SK-N-SH (cell line): ENCODE measurements around the gene GORASP1. TPM values are rescaled to one million over a fixed set of nuclear protein-coding genes. Genes with fewer than 3 reads are reported as not detected.

Experiments
- CTCF ChIA-PET: fragments of 300-600, 350-600 bp; formaldehyde crosslinking; extraction: SDS; loops from one replicate; lab custom pipeline; 2021; lab: Yijun Ruan, JAX
- POLR2A ChIA-PET: fragments of 350-600 bp; sonication (Branson Sonifier 250); formaldehyde crosslinking; extraction: SDS; loops from one replicate; lab custom pipeline; 2020; ENCODE audit warnings: antibody characterized with exemption, inconsistent platforms; lab: Yijun Ruan, JAX
- DNase-seq: peaks from one replicate; pipeline ENCODE4 v3.0.0; 2012
- H2AFZ ChIP-seq: fragments of 200-600 bp; sonication (generic); 2 replicates; pipeline ENCODE4 v1.8.1; 2016; ENCODE audit warnings: antibody characterized with exemption, mild to moderate bottlenecking, low read depth
- H3F3A ChIP-seq: fragments of 200-600 bp; sonication (generic); replicated peaks from 2 replicates; pipeline ENCODE3; 2016; ENCODE audit warnings: antibody characterized with exemption, mild to moderate bottlenecking; ENCODE audit not compliant: insufficient read depth
- H3K27ac ChIP-seq, 2 experiments: fragments of 200-500 bp in 1 of 2; fragments of 200-600 bp in 1 of 2; sonication (Bioruptor generic) in 1 of 2; sonication (generic), shearing (Covaris generic) in 1 of 2; 2 replicates each; pipeline versions ENCODE4 v1.5.1 to v1.6.1; 2014 to 2016; ENCODE audit warnings: low read depth in 2 of 2, inconsistent platforms in 1 of 2, low read length in 1 of 2, mild to moderate bottlenecking in 1 of 2, mixed read lengths in 1 of 2
- H3K27me3 ChIP-seq: fragments of 200-600 bp; sonication (generic), shearing (Covaris generic); 2 replicates; pipeline ENCODE4 v1.6.1; 2016; ENCODE audit warnings: mixed run types; ENCODE audit not compliant: insufficient read depth
- H3K36me3 ChIP-seq, 2 experiments: fragments of 200-500 bp in 1 of 2; fragments of 200-600 bp in 1 of 2; sonication (Bioruptor generic) in 1 of 2; sonication (generic) in 1 of 2; replicated peaks in 1 of 2; 2 replicates each; pipeline versions ENCODE3 to v1.5.1; 2014 to 2016; ENCODE audit warnings: low read length in 1 of 2, mild to moderate bottlenecking in 1 of 2; ENCODE audit not compliant: insufficient read depth in 2 of 2, control insufficient read depth in 1 of 2
- H3K4me1 ChIP-seq, 2 experiments: fragments of 200-500 bp in 1 of 2; fragments of 200-600 bp in 1 of 2; sonication (Bioruptor generic) in 1 of 2; sonication (generic), shearing (Covaris generic) in 1 of 2; 2 replicates each; pipeline versions ENCODE4 v1.5.1 to v1.6.1; 2014 to 2016; ENCODE audit warnings: low read depth in 1 of 2, low read length in 1 of 2, mixed run types in 1 of 2; ENCODE audit not compliant: insufficient read depth in 2 of 2, control insufficient read depth in 1 of 2
- H3K4me2 ChIP-seq: fragments of 200-600 bp; sonication (generic), shearing (Covaris generic); 2 replicates; pipeline ENCODE4 v1.6.1; 2017; ENCODE audit warnings: mixed run types
- H3K4me3 ChIP-seq, 2 experiments: fragments of 200-500 bp in 1 of 2; fragments of 200-600 bp in 1 of 2; sonication (Bioruptor generic) in 1 of 2; sonication (generic), shearing (Covaris generic) in 1 of 2; 2 replicates each; pipeline versions ENCODE4 v1.5.1 to v1.8.1; 2014 to 2016; ENCODE audit warnings: low read depth in 2 of 2, inconsistent platforms in 1 of 2, low read length in 1 of 2, mild to moderate bottlenecking in 1 of 2, mixed read lengths in 1 of 2, moderate library complexity in 1 of 2
- H3K79me2 ChIP-seq: fragments of 200-600 bp; sonication (generic); 2 replicates; pipeline ENCODE4 v1.8.1; 2017; ENCODE audit warnings: mild to moderate bottlenecking; ENCODE audit not compliant: insufficient read depth
- H3K9ac ChIP-seq: fragments of 200-600 bp; sonication (generic); 2 replicates; pipeline ENCODE4 v1.6.1; 2017; ENCODE audit warnings: mixed run types
- H3K9me2 ChIP-seq: fragments of 200-600 bp; sonication (generic); 2 replicates; pipeline ENCODE4 v1.6.1; 2017; ENCODE audit warnings: mixed run types
- H3K9me3 ChIP-seq: fragments of 200-600 bp; sonication (generic); 2 replicates; pipeline ENCODE4 v1.6.1; 2017; ENCODE audit warnings: mixed run types, mild to moderate bottlenecking, moderate library complexity
- H4K20me1 ChIP-seq: fragments of 200-600 bp; sonication (generic); 2 replicates; pipeline ENCODE4 v1.6.1; 2017; ENCODE audit warnings: mild to moderate bottlenecking, mixed run types; ENCODE audit not compliant: insufficient read depth
- CHD2 ChIP-seq: fragments of 150-350 bp; IDR thresholded peaks from 2 replicates; pipeline ENCODE4 v1.6.1; 2018; ENCODE audit warnings: low read length; ENCODE audit not compliant: partially characterized antibody
- ELF1 ChIP-seq: IDR thresholded peaks from 2 replicates; pipeline ENCODE4 v1.4.0; 2012
- EP300 ChIP-seq, 2 experiments: IDR thresholded peaks; 2 replicates each; pipeline versions ENCODE4 v1.4.0 to v1.6.1; 2012; ENCODE audit warnings: borderline replicate concordance in 1 of 2, low read depth in 1 of 2, low read length in 1 of 2
- FOSL2 ChIP-seq: IDR thresholded peaks from 2 replicates; pipeline ENCODE4 v1.4.0; 2012; ENCODE audit warnings: low read depth, mild to moderate bottlenecking, moderate library complexity, borderline replicate concordance
- GATA2 ChIP-seq: sonication (generic); formaldehyde crosslinking; IDR thresholded peaks from 2 replicates; pipeline ENCODE4 v1.5.0; 2020; ENCODE audit warnings: mild to moderate bottlenecking, missing genetic modification reagents
- JUND ChIP-seq: IDR thresholded peaks from 2 replicates; pipeline ENCODE4 v1.4.0; 2012
- NRF1 ChIP-seq: IDR thresholded peaks from 2 replicates; pipeline ENCODE4 v1.6.1; 2012; ENCODE audit warnings: low read depth, mild to moderate bottlenecking, low read length
- POLR2AphosphoS5 ChIP-seq: IDR thresholded peaks from 2 replicates; pipeline ENCODE4 v1.6.1; 2012; ENCODE audit warnings: low read depth, low read length
- SIN3A ChIP-seq: IDR thresholded peaks from 2 replicates; pipeline ENCODE4 v1.6.1; 2012; ENCODE audit warnings: low read depth, mild to moderate bottlenecking, low read length, moderate library complexity, borderline replicate concordance
- TAF1 ChIP-seq: IDR thresholded peaks from 2 replicates; pipeline ENCODE4 v1.6.1; 2012; ENCODE audit warnings: low read depth, mild to moderate bottlenecking, low read length, moderate library complexity, borderline replicate concordance
- TEAD4 ChIP-seq: IDR thresholded peaks from 2 replicates; pipeline ENCODE4 v1.4.0; 2012; ENCODE audit warnings: mild to moderate bottlenecking, borderline replicate concordance; ENCODE audit not compliant: insufficient read depth
- USF1 ChIP-seq: IDR thresholded peaks from 2 replicates; pipeline ENCODE4 v1.4.0; 2012; ENCODE audit warnings: low read depth, borderline replicate concordance
- WGBS: methylation state at CpG from one replicate; pipeline ENCODE4 v1.1.6; 2017; ENCODE audit warnings: low lambda C conversion rate; 5-methylcytosine and 5-hydroxymethylcytosine counted together
- polyA plus RNA-seq, 3 experiments: library from polyadenylated mRNA; depleted of rRNA; stranded (reverse); fragments of >200 nt; gene quantifications; 2 replicates each; pipeline ENCODE4 v1.2.3, GENCODE V29; 2012
- TF ChIP-seq, protein P1 (sequence below): IDR thresholded peaks from 2 replicates; pipeline ENCODE4 v1.6.1; 2012; ENCODE audit warnings: mild to moderate bottlenecking, low read depth, low read length, moderate library complexity
- TF ChIP-seq, protein P2 (sequence below): IDR thresholded peaks from 2 replicates; pipeline ENCODE4 v1.4.0; 2012; ENCODE audit warnings: low read depth

Gene GORASP1
- polyA plus RNA-seq, 1 of the 3 experiments (the other 2 are of a cell fraction) = 44.3 TPM

- no peak overlapping the region for H3K4me3 ChIP-seq
- H3K4me2 ChIP-seq = no peak overlapping the region
- WGBS = 84% methylated on average over 11 of the region's 11 CpGs
- POLR2A ChIA-PET = no interaction called here
- H3K79me2 ChIP-seq = no peaks in the 10 kb centered on the region
- H3K9me2 ChIP-seq = no peaks in the 10 kb centered on the region
- H3K27me3 ChIP-seq = no peaks in the 10 kb centered on the region
- H3K4me1 ChIP-seq = no peaks in the 10 kb centered on the region
- H3K36me3 ChIP-seq = peaks cover 0 to 3% of the 10 kb centered on the region in 2 experiments
- TF ChIP-seq CHD2 = no peak
- TF ChIP-seq, all 33 proteins: peak for 0
- CTCF ChIA-PET = interaction anchor here (0.9 to 14.8 kb wide), 3 partner anchors 49 to 158 kb away, joined by 3 to 223 read pairs (median 3); no protein-coding TSS in a partner anchor
- H4K20me1 ChIP-seq = no peaks in the 10 kb centered on the region
- no peaks in the 10 kb centered on the region for H3F3A ChIP-seq
- no peak overlapping the region for H3K27ac ChIP-seq
- no peak overlapping the region for H2AFZ ChIP-seq
- no peak overlapping the region for H3K9ac ChIP-seq
- H3K9me3 ChIP-seq = no peaks in the 10 kb centered on the region
- no peak for DNase-seq
These were observed 25.0 kb upstream of the GORASP1 start for GRCh38 chr3:39132096-39133092.

- Histone ChIP-seq H3K9me3 (no peaks in the 10 kb centered on the region), H3K79me2 (no peaks in the 10 kb centered on the region), H3K9me2 (no peaks in the 10 kb centered on the region), H3K4me2 (no peak overlapping the region), H3K4me3 (no peak overlapping the region), H3K36me3 (no peaks in the 10 kb centered on the region), H3F3A (no peaks in the 10 kb centered on the region)
- CTCF ChIA-PET = interaction anchor here (1.3 to 14.8 kb wide), 2 partner anchors 16 to 160 kb away, joined by 3 to 223 read pairs; no protein-coding TSS in a partner anchor
- 81% methylated on average over 3 of the region's 3 CpGs for WGBS
- no peak for TF ChIP-seq NRF1
- no peak for TF ChIP-seq SIN3A
- TF ChIP-seq GATA2 (CRISPR knock-in tag) = no peak
- TF ChIP-seq FOSL2 = no peak
- TF ChIP-seq, protein P1, sequence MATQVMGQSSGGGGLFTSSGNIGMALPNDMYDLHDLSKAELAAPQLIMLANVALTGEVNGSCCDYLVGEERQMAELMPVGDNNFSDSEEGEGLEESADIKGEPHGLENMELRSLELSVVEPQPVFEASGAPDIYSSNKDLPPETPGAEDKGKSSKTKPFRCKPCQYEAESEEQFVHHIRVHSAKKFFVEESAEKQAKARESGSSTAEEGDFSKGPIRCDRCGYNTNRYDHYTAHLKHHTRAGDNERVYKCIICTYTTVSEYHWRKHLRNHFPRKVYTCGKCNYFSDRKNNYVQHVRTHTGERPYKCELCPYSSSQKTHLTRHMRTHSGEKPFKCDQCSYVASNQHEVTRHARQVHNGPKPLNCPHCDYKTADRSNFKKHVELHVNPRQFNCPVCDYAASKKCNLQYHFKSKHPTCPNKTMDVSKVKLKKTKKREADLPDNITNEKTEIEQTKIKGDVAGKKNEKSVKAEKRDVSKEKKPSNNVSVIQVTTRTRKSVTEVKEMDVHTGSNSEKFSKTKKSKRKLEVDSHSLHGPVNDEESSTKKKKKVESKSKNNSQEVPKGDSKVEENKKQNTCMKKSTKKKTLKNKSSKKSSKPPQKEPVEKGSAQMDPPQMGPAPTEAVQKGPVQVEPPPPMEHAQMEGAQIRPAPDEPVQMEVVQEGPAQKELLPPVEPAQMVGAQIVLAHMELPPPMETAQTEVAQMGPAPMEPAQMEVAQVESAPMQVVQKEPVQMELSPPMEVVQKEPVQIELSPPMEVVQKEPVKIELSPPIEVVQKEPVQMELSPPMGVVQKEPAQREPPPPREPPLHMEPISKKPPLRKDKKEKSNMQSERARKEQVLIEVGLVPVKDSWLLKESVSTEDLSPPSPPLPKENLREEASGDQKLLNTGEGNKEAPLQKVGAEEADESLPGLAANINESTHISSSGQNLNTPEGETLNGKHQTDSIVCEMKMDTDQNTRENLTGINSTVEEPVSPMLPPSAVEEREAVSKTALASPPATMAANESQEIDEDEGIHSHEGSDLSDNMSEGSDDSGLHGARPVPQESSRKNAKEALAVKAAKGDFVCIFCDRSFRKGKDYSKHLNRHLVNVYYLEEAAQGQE = no peak
- no peak for TF ChIP-seq USF1
- no peak for TF ChIP-seq TAF1
- TF ChIP-seq EP300 (IDR thresholded peaks at IDR 0.05; ENCODE audit: borderline replicate concordance in 1 of 2, low read depth in 1 of 2, low read length in 1 of 2) = no peak
- TF ChIP-seq JUND = no peak
- TF ChIP-seq, protein P2, sequence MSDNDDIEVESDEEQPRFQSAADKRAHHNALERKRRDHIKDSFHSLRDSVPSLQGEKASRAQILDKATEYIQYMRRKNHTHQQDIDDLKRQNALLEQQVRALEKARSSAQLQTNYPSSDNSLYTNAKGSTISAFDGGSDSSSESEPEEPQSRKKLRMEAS = no peak
- TF ChIP-seq TEAD4 = no peak
- no peak for TF ChIP-seq CHD2
- no peak for TF ChIP-seq ELF1
- no peak for TF ChIP-seq POLR2AphosphoS5
- TF ChIP-seq, all 33 proteins: peak for 0
- DNase-seq = no peak
- Histone ChIP-seq H3K27me3 (no peaks in the 10 kb centered on the region), H4K20me1 (no peaks in the 10 kb centered on the region), H3K9ac (no peak overlapping the region), H2AFZ (no peak overlapping the region), H3K4me1 (0 out of 4 replicates have a peak, but pooled peaks cover 0 to 4% of the 10 kb centered on the region in 2 experiments), H3K27ac (no peak overlapping the region)
- POLR2A ChIA-PET = no interaction called here
These were observed 23.4 kb upstream of the GORASP1 start for GRCh38 chr3:39130693-39131265.
